SK-N-SH (cell line): ENCODE measurements around the gene MAF.

Source experiments
- CTCF ChIP-seq: fragments of 200-600 bp; sonication (generic); IDR thresholded peaks from 2 replicates; pipeline ENCODE4 v1.6.1; 2017; ENCODE audit warnings: antibody characterized with exemption, mild to moderate bottlenecking, moderate library complexity
- EP300 ChIP-seq, 2 experiments: IDR thresholded peaks; 2 replicates each; pipeline versions ENCODE4 v1.4.0 to v1.6.1; 2012; ENCODE audit warnings: borderline replicate concordance in 1 of 2, low read depth in 1 of 2, low read length in 1 of 2
- EZH2phosphoT487 ChIP-seq: fragments of 200-600 bp; sonication (generic); IDR thresholded peaks from 2 replicates; pipeline ENCODE4 v1.6.1; 2017; ENCODE audit warnings: low read depth, mixed run types, mild to moderate bottlenecking, antibody characterized with exemption, moderate library complexity, borderline replicate concordance
- NRF1 ChIP-seq: IDR thresholded peaks from 2 replicates; pipeline ENCODE4 v1.6.1; 2012; ENCODE audit warnings: low read depth, mild to moderate bottlenecking, low read length
- POLR2AphosphoS5 ChIP-seq: IDR thresholded peaks from 2 replicates; pipeline ENCODE4 v1.6.1; 2012; ENCODE audit warnings: low read depth, low read length
- RAD21 ChIP-seq: IDR thresholded peaks from 2 replicates; pipeline ENCODE4 v1.6.1; 2012; ENCODE audit warnings: mild to moderate bottlenecking, low read length
- RCOR1 ChIP-seq: fragments of 150-350 bp; IDR thresholded peaks from 2 replicates; pipeline ENCODE4 v1.6.1; 2017; ENCODE audit warnings: antibody characterized with exemption, low read length
- SMC3 ChIP-seq: IDR thresholded peaks from 2 replicates; pipeline ENCODE4 v1.6.1; 2012; ENCODE audit warnings: low read depth, low read length, improper control_type of control experiment
- TAF1 ChIP-seq: IDR thresholded peaks from 2 replicates; pipeline ENCODE4 v1.6.1; 2012; ENCODE audit warnings: low read depth, mild to moderate bottlenecking, low read length, moderate library complexity, borderline replicate concordance
- TEAD4 ChIP-seq: IDR thresholded peaks from 2 replicates; pipeline ENCODE4 v1.4.0; 2012; ENCODE audit warnings: mild to moderate bottlenecking, borderline replicate concordance; ENCODE audit not compliant: insufficient read depth
- USF2 ChIP-seq: fragments of 150-350 bp; IDR thresholded peaks from 2 replicates; pipeline ENCODE4 v1.6.1; 2017; ENCODE audit warnings: antibody characterized with exemption, low read length, low read depth, borderline replicate concordance

- TF ChIP-seq NRF1 (no peak), USF2 (no peak), CTCF (no peak), EZH2phosphoT487 (no peak), RCOR1 (no peak), RAD21 (no peak), POLR2AphosphoS5 (no peak), EP300 (IDR thresholded peaks at IDR 0.05; ENCODE audit: borderline replicate concordance in 1 of 2, low read depth in 1 of 2, low read length in 1 of 2) (no peak), TEAD4 (no peak), TAF1 (no peak), SMC3 (no peak)
Observed at GRCh38 chr16:79561729-79562128, 38.8 kb downstream of the MAF start.
